NCI-H128 (cell line): ENCODE measurements around the gene PPP1R12A.
A peak's percentile ranks its signal among the peaks of the same experiment; 100 is the strongest.
"Not testable (repeated sequence)": the region's sequence is repeated elsewhere in the genome, so short reads cannot be mapped to it uniquely, and the experiment has no call there.

ENCODE experiments used
- DNase-seq: peaks from one replicate; lab custom pipeline; 2025; ENCODE audit not compliant: unreplicated experiment; lab: John Stamatoyannopoulos, UW

The PPP1R12A gene

GRCh38 chr12:79935021-79935623 lies at the start of gene PPP1R12A:
PPP1R12A (minus strand) TSS chr12:79935097; CDS start chr12:79934931, 166 bp downstream.
- peak; percentile 98 for DNase-seq

- no peak for DNase-seq
Observed at GRCh38 chr12:79983986-79984620, 49.2 kb upstream of the PPP1R12A start.

- no peak for DNase-seq
Observed at GRCh38 chr12:79983492-79983891, 48.6 kb upstream of the PPP1R12A start.

GRCh38 chr12:79982086-79983062 lies 47.5 kb upstream of the PPP1R12A start:
- no peak for DNase-seq

DNA sequence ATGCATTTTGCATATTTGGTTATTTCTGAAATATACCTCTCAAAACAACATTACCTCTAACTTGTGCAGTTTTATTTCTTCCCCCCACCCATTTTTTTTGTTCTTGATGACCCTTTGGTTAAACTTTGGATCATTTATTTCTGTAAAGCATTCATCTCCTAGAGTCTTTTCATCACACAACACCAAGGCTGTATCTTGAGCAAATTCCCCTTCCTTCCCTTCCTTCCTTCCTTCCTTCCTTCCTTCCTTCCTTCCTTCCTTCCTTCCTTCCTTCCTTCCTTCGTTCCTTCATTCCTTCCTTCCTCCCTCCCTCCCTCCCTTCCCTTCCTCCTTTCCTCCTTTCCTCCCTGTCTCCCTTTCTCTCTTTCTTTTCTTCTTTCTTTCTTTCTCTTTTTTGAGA lies 43.8 kb upstream of the PPP1R12A start:
- no peak for DNase-seq

- DNase-seq, result not testable (repeated sequence)
Observed at GRCh38 chr12:79977856-79978460, 43.1 kb upstream of the PPP1R12A start.

- DNase-seq, result no peak
Observed at GRCh38 chr12:79975143-79975542, 40.2 kb upstream of the PPP1R12A start.

- DNase-seq, result no peak
Observed at GRCh38 chr12:79973801-79974200, 38.9 kb upstream of the PPP1R12A start.

GRCh38 chr12:79964100-79964627 lies 29.3 kb upstream of the PPP1R12A start:
- DNase-seq, result no peak

DNA sequence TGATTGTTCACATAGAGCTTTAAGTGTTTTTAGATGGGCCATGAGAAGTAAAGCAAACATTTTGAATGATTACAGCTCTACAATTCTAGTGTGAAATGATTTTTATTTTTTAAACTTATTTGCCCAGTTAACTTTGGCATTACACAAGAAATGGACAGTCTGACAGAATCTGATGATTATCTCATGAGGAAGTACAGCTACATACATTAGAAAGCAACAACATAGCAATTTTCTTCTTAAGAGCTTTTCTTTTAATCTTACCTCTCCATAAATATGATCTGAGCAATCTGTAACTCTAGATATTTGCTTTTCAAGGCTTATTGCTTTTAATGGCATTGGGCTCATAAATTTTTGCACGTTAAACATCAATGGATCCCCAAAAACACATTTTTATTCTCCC lies 26.5 kb upstream of the PPP1R12A start:
- no peak for DNase-seq

DNA sequence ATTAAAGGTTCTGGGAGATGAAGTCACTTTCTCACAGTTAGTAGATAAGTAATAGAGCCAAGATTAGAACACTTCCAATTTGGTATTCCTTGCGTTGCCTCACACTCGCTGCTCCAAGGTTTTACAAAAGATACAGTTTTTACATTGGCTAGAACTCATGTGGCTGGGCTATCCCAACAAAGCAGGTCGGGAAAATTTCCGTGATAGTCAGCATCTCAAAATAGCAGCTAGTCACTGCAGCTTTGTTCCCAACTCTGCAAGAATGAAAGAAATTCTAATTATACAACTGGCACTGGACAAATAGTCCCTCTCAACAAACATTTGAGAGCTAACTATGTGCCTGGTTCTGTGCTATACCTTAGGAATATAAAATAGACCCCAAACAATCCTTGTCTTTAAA lies 24.6 kb upstream of the PPP1R12A start:
- DNase-seq, result no peak

DNA sequence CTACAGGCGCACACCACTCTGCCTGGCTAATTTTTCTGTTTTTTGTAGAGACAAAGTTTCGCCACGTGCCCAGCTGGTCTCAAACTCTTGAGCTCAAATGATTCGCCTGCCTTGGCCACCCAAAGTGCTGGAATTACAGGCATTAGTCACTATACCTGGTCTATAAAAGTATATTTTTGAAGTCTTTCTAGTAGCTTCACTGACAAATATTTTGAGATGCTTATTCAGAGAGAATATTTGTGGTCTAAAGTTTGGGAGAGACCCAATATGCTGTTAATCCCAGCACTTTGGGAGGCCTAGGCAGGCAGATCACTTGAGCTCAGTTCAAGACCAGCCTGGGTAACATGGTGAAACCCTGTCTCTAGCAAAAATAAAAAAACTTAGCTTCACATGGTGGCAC lies 22.0 kb upstream of the PPP1R12A start:
- DNase-seq, result no peak

DNA sequence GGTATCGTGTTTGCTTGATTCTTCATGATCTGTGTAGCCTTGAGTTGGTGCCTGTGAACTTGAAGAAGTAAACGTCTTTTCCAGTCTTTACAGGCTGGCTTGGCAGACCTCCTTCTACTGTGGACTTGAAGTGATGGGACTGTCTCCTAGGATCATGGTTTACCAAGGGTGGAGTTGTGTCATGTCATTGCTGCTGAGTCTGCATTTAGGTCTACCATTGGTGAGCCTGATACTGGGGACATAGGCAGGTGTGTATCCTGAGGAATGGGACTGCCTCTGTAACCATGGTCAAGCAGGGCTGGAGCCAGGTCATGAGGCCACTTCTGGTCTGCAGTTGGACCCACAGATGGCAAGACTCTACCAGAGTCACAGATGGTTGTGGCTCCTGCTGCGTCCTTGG lies 20.7 kb upstream of the PPP1R12A start:
- DNase-seq, result no peak

- no peak for DNase-seq
Observed at GRCh38 chr12:79954037-79954610, 19.2 kb upstream of the PPP1R12A start.

DNA sequence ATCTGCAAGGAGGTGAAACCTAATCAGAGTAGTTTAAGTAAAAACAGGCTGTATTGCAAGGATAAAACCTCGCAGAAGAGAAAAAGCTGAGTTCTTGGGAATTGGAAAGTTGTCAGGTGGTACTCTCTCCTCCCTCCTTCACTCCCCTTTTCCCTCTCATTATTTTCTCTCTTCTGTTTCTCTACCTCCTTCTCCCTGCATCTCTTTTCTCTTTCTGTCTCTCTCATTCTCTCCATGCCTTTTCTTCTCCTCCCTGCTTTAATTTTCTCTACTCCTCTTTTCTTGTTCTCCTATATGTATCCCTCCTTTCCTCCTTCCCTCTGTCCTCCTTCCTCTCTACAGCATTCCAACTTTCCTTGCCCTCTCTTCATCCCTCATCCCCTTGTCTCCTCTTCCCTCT lies 14.2 kb upstream of the PPP1R12A start:
- DNase-seq, result no peak

- no peak for DNase-seq
Observed at GRCh38 chr12:79945433-79945832, 10.5 kb upstream of the PPP1R12A start.

DNA sequence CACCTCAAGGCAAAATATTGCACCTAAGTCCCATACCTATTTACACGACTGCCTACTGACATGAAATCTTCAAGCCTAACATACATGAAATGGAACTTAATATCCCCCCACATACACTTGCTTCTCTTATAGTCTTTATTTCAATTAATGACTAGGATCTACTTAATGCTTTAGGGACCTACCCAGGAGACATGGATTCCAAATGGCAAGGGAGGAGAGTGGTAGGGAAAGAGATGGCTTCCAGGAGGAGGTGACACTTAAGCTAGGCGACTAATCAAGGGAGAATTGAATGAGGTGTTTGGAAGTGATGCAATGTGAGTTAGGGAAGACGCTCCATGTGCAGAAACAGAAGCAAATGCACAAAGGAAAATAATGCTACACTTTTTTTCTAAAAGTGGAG lies 9.7 kb upstream of the PPP1R12A start:
- DNase-seq, result no peak

DNA sequence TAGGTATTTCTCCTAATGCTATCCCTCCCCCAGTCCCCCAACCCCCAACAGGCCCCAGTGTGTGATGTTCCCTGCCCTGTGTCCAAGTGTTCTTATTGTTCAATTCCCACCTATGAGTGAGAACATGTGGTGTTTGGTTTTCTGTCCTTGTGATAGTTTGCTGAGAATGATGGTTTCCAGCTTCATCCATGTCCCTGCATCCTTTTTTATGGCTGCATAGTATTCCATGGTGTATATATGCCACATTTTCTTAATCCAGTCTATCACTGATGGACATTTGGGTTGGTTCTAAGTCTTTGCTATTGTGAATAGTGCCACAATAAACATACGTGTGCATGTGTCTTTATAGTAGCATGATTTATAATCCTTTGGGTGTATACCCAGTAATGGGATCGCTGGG lies 7.9 kb upstream of the PPP1R12A start:
- not testable (repeated sequence) for DNase-seq

GRCh38 chr12:79939728-79940310 lies 4.9 kb upstream of the PPP1R12A start:
- DNase-seq, result no peak

DNA sequence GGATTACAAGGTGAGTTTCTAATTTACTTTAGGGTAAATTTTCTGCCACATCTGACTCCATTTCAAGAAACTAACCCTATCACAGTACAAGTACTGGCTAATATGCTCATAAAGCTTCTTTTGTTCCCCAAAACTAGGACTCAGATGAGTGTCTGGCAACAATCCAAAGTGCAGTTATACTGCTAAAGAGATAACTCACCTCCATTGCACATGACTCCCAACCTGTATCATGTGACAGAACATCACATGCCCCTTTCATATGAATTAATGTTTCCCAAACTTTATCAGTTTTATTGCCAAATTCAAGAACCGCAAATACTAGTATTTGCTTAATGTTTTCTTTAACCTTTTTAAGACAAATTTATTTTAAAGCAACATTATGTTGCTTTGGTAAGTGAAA lies 3.9 kb upstream of the PPP1R12A start:
- DNase-seq, result no peak
